Astrocyte (in vitro differentiated cells and primary cell): Measurements from ENCODE around the gene CREB5. TPM values are rescaled to one million over a fixed set of nuclear protein-coding genes. Genes with fewer than 3 reads are reported as not detected.
A peak's percentile ranks its signal among the peaks of the same experiment; 100 is the strongest.

Source experiments
- DNase-seq: peaks from one replicate; pipeline ENCODE4 v3.0.0-alpha.2; 2010; ENCODE audit warnings: low read depth
- FAIRE-seq: peaks from 2 replicates; lab custom pipeline; 2011; peaks lifted over from hg19 to GRCh38; lab: Jason Lieb, UNC
- H2AFZ ChIP-seq: 2 replicates; pipeline ENCODE4 v1.6.0; 2012; ENCODE audit warnings: low read depth, low read length, inconsistent platforms
- H3K27ac ChIP-seq: 2 replicates; pipeline ENCODE4 v1.5.1; 2011; ENCODE audit warnings: low read depth, low read length, inconsistent platforms
- H3K27me3 ChIP-seq: 2 replicates; pipeline ENCODE4 v1.6.0; 2011; ENCODE audit warnings: low read length, inconsistent platforms; ENCODE audit not compliant: insufficient read depth
- H3K36me3 ChIP-seq: 2 replicates; pipeline ENCODE4 v1.5.1; 2011; ENCODE audit warnings: low read length, inconsistent platforms; ENCODE audit not compliant: insufficient read depth
- H3K4me1 ChIP-seq: 2 replicates; pipeline ENCODE4 v1.5.1; 2011; ENCODE audit warnings: low read length, inconsistent platforms; ENCODE audit not compliant: insufficient read depth
- H3K4me2 ChIP-seq: 2 replicates; pipeline ENCODE4 v1.6.0; 2012; ENCODE audit warnings: low read length, inconsistent platforms
- H3K4me3 ChIP-seq: 2 replicates; pipeline ENCODE4 v1.5.1; 2011; ENCODE audit warnings: low read depth, mild to moderate bottlenecking, low read length, inconsistent platforms; ENCODE audit not compliant: insufficient read depth
- H3K79me2 ChIP-seq: 2 replicates; pipeline ENCODE4 v1.6.0; 2012; ENCODE audit warnings: mild to moderate bottlenecking, low read length, inconsistent platforms; ENCODE audit not compliant: insufficient read depth
- H3K9ac ChIP-seq: 2 replicates; pipeline ENCODE4 v1.6.0; 2012; ENCODE audit warnings: mild to moderate bottlenecking, low read length, inconsistent platforms
- H3K9me3 ChIP-seq: 2 replicates; pipeline ENCODE4 v1.5.1; 2012; ENCODE audit warnings: low read depth, mild to moderate bottlenecking, low read length, inconsistent platforms; ENCODE audit not compliant: insufficient read depth
- H4K20me1 ChIP-seq: 2 replicates; pipeline ENCODE4 v1.6.0; 2012; ENCODE audit warnings: low read length, inconsistent platforms; ENCODE audit not compliant: insufficient read depth
- H3K27ac Mint-ChIP-seq: one replicate; pipeline ENCODE4 v1.8.0; 2021; ENCODE audit warnings: mild to moderate bottlenecking, mixed read lengths; ENCODE audit not compliant: unreplicated experiment
- H3K27me3 Mint-ChIP-seq: one replicate; pipeline ENCODE4 v1.8.0; 2021; ENCODE audit warnings: low read depth, mixed read lengths; ENCODE audit not compliant: unreplicated experiment
- H3K36me3 Mint-ChIP-seq: one replicate; pipeline ENCODE4 v1.8.0; 2021; ENCODE audit warnings: low read depth, mixed read lengths; ENCODE audit not compliant: unreplicated experiment
- H3K4me1 Mint-ChIP-seq: one replicate; pipeline ENCODE4 v1.8.0; 2021; ENCODE audit warnings: low read depth, mixed read lengths; ENCODE audit not compliant: unreplicated experiment
- H3K4me3 Mint-ChIP-seq: one replicate; pipeline ENCODE4 v1.8.0; 2021; ENCODE audit warnings: mild to moderate bottlenecking, moderate library complexity, mixed read lengths; ENCODE audit not compliant: unreplicated experiment
- H3K9me3 Mint-ChIP-seq: one replicate; pipeline ENCODE4 v1.8.0; 2021; ENCODE audit warnings: mild to moderate bottlenecking, mixed read lengths; ENCODE audit not compliant: unreplicated experiment
- EZH2 ChIP-seq: IDR thresholded peaks from 2 replicates; pipeline ENCODE4 v1.6.1; 2012; ENCODE audit warnings: mild to moderate bottlenecking, low read length, inconsistent platforms; ENCODE audit not compliant: insufficient read depth
- total RNA-seq: library from RNA; stranded (reverse); gene quantifications from 2 replicates; pipeline ENCODE4 v1.2.1, GENCODE V29; 2021
- TF ChIP-seq, protein P1 (sequence below): IDR thresholded peaks from 2 replicates; pipeline ENCODE4 v1.5.1; 2011; ENCODE audit warnings: low read depth, mild to moderate bottlenecking, inconsistent platforms, low read length, moderate library complexity; ENCODE audit not compliant: insufficient read depth

Gene CREB5
- total RNA-seq, 1 donor from 2014 or later, result 25.4 TPM

DNA sequence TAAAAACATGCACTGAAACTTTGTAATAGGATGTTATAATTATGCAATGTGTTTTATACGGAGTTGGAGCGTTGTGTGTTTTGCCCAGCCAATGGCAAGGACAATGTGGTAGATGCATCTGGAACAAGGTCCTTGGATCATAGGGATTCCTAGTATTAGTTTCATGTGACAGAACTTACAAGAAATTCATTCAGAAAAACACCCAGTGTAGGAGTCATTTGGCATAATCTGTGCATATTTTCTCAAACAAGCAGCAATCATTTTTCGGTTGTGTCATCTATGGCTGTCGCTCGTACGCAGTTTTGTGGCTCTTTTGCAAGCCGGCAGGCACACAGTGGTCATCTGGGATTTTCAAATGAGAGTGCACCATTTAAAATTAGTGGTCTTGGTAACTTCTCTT is 19.8 kb downstream of the CREB5 start:
- H3K27me3 Mint-ChIP-seq, result peaks cover 5% of the 10 kb centered on the region
- Histone ChIP-seq H4K20me1 (peaks cover 9% of the 10 kb centered on the region), H3K9ac (no peak overlapping the region), H3K4me1 (no peaks in the 10 kb centered on the region), H3K4me2 (no peak overlapping the region), H3K9me3 (no peaks in the 10 kb centered on the region), H3K27ac (no peak overlapping the region), H3K27me3 (peaks cover 3% of the 10 kb centered on the region), H3K79me2 (no peaks in the 10 kb centered on the region), H3K4me3 (no peak overlapping the region), H3K36me3 (no peaks in the 10 kb centered on the region), H2AFZ (no peak overlapping the region)
- H3K4me3 Mint-ChIP-seq, result no peak overlapping the region
- DNase-seq, result no peak
- peaks cover 6% of the 10 kb centered on the region for H3K36me3 Mint-ChIP-seq
- no peak overlapping the region for H3K27ac Mint-ChIP-seq
- H3K9me3 Mint-ChIP-seq, result peaks cover 3% of the 10 kb centered on the region
- FAIRE-seq, result no peak
- TF ChIP-seq EZH2, result no peak
- TF ChIP-seq, protein P1, sequence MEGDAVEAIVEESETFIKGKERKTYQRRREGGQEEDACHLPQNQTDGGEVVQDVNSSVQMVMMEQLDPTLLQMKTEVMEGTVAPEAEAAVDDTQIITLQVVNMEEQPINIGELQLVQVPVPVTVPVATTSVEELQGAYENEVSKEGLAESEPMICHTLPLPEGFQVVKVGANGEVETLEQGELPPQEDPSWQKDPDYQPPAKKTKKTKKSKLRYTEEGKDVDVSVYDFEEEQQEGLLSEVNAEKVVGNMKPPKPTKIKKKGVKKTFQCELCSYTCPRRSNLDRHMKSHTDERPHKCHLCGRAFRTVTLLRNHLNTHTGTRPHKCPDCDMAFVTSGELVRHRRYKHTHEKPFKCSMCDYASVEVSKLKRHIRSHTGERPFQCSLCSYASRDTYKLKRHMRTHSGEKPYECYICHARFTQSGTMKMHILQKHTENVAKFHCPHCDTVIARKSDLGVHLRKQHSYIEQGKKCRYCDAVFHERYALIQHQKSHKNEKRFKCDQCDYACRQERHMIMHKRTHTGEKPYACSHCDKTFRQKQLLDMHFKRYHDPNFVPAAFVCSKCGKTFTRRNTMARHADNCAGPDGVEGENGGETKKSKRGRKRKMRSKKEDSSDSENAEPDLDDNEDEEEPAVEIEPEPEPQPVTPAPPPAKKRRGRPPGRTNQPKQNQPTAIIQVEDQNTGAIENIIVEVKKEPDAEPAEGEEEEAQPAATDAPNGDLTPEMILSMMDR, result no peak
- peaks cover 7% of the 10 kb centered on the region for H3K4me1 Mint-ChIP-seq

DNA sequence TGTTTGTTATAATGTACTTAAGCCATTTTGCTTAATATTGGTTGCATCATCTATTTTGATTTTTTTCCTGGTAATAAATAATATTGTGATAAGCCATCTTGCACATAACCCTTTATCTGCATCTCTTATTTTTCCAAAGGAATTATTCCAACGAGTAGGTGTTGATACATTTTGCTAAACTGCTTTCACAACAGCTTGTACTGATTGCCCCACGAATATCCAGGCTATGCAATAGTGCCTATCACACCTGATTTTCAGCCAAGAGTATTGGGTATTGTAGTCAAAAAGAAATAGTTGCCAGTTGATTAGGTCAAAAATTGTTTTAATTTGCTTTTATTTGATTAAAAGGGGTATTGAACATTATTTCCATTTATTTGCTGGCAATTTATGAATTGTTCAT is 20.7 kb downstream of the CREB5 start:
- no peak overlapping the region for H3K4me2 ChIP-seq
- no peak for TF ChIP-seq EZH2
- TF ChIP-seq, protein P1, result no peak
- no peak overlapping the region for H3K9ac ChIP-seq
- Mint-ChIP-seq H3K27me3 (peaks cover 5% of the 10 kb centered on the region), H3K36me3 (peaks cover 6% of the 10 kb centered on the region), H3K4me3 (no peak overlapping the region), H3K27ac (no peak overlapping the region), H3K9me3 (peaks cover 3% of the 10 kb centered on the region), H3K4me1 (peaks cover 7% of the 10 kb centered on the region)
- no peaks in the 10 kb centered on the region for H3K79me2 ChIP-seq
- DNase-seq, result no peak
- no peaks in the 10 kb centered on the region for H3K27me3 ChIP-seq
- no peak overlapping the region for H3K27ac ChIP-seq
- no peaks in the 10 kb centered on the region for H3K36me3 ChIP-seq
- no peak overlapping the region for H2AFZ ChIP-seq
- peaks cover 9% of the 10 kb centered on the region for H4K20me1 ChIP-seq
- H3K4me1 ChIP-seq, result no peaks in the 10 kb centered on the region
- no peaks in the 10 kb centered on the region for H3K9me3 ChIP-seq
- no peak overlapping the region for H3K4me3 ChIP-seq
- no peak for FAIRE-seq

DNA sequence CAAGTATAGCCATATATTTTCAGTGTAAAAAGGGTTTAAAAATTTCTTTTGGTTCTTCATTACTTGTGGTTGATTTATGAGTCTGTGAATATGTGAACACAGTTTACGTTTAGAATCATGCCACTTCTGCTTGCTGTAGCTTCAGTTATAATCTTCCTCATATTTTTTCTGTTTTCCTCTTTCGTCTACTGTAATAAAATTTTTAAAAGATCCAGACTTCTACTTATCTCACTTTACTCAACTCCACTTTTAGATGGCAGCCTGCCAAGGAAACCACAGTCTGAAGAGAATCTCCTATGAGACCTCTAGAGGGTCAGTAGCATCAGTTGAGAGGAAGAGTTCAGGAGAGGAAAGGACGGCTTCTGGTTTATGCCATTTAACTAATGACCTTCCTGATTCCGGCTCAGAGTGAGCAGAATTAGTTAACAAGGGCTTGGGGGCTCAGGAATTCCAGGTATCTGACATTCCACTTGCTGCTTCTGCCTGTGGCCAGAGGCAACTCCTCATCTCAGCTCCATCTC is 21.4 kb downstream of the CREB5 start:
- peaks cover 7% of the 10 kb centered on the region for H3K4me1 Mint-ChIP-seq
- TF ChIP-seq, protein P1, result no peak
- no peak for TF ChIP-seq EZH2
- Histone ChIP-seq H3K4me1 (no peaks in the 10 kb centered on the region), H3K79me2 (no peaks in the 10 kb centered on the region), H2AFZ (no peak overlapping the region), H3K36me3 (no peaks in the 10 kb centered on the region), H3K27me3 (peaks cover 3% of the 10 kb centered on the region), H3K4me2 (no peak overlapping the region), H3K4me3 (no peak overlapping the region), H4K20me1 (peaks cover 3% of the 10 kb centered on the region), H3K9ac (no peak overlapping the region), H3K9me3 (no peaks in the 10 kb centered on the region), H3K27ac (no peak overlapping the region)
- FAIRE-seq, result no peak
- no peaks in the 10 kb centered on the region for H3K9me3 Mint-ChIP-seq
- peaks cover 2% of the 10 kb centered on the region for H3K36me3 Mint-ChIP-seq
- no peak overlapping the region for H3K4me3 Mint-ChIP-seq
- DNase-seq, result peak; percentile 40
- H3K27ac Mint-ChIP-seq, result no peak overlapping the region
- no peaks in the 10 kb centered on the region for H3K27me3 Mint-ChIP-seq
